ENCODE data around the gene ARHGEF40.

The ARHGEF40 gene

GRCh38 chr14:21084396-21084795, 14.3 kb downstream of the ARHGEF40 start:
- no peak for DNase-seq

DNA sequence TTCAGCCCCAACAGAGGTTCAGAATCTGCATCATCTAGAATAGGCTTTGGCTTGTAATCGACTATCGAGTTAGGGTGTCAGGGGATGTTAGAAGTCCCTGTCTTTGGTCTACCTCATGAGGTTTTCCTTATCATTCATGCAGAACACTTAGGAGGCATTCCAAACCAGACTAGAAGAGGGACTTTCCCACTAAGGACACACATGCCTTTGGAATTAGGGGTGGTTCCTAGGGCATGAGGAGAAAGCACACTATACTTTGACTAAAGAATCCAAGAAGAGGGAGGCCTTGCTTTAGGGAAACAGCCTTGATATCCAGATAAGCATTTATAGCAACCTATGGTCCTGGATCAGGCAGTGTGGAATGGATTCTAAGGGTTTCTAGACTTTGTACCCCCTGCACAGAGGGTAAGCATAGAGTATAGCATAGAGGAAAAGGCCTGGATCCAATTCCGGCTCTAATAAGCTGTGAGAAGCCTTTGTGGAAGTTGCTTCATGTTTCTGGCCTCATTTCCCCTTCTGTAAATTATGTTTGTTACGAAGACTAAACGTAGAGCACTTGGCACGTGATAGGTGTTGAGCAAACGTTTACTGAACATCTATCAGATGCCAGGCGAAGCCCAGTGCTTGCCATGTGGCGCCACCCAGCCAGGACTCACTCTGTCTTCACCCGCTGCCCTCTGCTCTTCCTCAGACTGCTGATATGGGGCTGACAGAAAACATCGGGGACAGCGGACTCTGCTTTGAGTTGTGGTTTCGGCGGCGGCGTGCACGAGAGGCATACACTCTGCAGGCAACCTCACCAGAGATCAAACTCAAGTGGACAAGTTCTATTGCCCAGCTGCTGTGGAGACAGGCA, 15.1 kb downstream of the ARHGEF40 start:
- no peak for DNase-seq

- DNase-seq: no peak
Measured at GRCh38 chr14:21086908-21087293, 16.8 kb downstream of the ARHGEF40 start.

DNA sequence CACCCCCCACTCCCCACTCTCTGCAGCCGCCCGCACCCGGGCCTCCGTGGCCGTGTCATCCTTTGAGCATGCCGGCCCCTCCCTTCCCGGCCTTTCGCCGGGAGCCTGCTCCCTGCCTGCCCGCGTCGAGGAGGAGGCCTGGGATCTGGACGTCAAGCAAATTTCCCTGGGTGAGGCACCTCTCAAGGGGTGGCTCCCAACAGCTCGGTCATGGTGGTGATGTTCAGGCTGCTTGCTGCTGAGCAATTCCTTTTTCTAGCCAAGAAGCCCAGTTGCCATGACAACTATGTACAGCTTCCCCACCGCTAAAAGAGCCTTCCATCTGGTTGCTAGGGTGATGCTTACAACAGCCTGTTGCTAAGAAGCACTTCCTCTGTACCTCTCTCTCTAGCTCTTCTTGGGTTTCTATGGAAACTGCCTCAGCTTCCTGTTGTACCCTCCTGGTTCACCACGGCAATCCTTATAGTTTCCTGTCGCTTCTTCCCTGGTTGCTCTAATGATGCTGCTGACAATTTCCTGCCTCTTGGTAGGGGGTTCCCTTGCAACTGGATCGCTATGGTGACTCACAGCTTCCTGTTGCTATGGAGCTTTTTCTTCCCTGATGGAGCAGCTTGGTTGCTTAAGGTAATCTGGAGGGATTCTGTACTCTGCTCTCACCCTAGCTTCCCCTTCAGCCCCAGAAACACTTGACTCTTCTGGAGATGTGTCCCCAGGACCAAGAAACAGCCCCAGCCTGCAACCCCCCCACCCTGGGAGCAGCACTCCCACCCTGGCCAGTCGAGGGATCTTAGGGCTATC, 17.4 kb downstream of the ARHGEF40 start:
- DNase-seq: peak; percentile 90

DNA sequence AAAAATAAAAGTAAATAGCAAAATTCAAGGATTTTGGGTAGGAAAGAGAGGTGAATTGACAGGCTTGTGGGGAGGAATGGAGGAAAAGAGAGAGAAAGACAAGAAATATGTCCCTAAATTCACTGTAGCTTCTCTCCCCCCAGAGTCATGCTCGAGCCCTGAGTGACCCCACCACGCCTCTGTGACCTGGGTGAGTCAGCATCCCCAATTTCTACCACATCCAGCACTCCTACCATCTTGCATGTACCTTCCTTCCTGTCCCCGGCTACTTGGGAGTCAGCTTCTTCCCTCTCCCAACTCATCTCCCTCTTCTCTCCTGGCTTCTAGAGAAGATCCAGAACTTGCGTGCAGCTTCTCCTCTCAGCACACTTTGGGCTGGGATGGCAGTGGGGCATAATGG, 18.6 kb downstream of the ARHGEF40 start:
- no peak for DNase-seq

DNA sequence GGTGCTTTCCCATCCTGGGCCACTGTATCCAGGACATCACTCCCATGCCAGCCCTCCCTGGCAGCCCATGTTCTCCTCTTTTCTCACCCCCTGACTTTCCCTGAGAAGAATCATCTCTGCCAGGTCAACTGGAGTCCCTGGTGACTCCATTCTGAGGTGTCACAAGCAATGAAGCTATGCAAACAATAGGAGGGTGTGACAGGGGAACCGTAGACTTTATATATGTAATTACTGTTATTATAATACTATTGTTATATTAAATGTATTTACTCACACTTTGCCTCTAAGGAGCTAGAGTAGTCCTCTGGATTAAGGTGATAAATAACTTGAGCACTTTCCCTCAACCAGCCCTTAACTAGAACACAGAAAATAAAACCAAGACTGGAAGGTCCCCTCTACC, 19.2 kb downstream of the ARHGEF40 start:
- DNase-seq: no peak

GRCh38 chr14:21089877-21090193, 19.7 kb downstream of the ARHGEF40 start:
- DNase-seq: no peak

DNA sequence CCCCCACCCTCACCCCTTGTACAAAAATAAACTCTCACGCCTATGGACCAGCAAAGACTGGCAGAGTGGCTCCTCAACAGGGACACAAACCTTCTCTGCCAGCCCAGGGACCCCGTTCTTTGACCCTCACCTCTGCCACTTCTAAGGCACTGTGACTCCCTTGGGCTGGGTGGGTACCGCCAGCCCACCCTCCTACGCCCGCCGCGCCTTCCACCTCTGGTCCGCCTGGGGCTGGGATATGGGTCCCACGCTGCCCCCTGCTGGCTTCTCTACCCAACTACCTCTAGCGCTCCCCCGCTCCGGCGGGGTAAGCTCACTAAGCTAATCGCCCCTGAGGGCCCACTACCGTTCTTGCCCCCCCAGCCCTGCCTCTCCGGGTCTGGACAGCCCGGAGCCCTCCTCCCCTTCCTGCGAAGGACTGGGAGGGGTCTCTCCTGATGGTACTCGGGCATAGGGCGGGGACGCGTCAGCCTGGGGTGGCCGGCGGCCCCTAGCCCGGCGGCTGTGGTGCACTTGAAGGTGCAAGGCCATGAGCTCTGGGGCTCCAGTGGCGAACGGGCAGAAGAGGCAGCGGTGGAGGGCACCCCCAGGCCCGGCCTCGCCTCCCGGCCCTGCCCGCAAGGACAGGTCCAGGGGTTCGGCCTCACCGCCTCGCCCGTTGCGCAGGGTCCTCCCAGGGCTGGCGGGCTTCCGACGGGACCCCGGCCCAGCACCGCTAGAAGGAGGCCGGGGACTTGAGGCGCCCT, 20.3 kb downstream of the ARHGEF40 start:
- DNase-seq: peak; percentile 68

DNA sequence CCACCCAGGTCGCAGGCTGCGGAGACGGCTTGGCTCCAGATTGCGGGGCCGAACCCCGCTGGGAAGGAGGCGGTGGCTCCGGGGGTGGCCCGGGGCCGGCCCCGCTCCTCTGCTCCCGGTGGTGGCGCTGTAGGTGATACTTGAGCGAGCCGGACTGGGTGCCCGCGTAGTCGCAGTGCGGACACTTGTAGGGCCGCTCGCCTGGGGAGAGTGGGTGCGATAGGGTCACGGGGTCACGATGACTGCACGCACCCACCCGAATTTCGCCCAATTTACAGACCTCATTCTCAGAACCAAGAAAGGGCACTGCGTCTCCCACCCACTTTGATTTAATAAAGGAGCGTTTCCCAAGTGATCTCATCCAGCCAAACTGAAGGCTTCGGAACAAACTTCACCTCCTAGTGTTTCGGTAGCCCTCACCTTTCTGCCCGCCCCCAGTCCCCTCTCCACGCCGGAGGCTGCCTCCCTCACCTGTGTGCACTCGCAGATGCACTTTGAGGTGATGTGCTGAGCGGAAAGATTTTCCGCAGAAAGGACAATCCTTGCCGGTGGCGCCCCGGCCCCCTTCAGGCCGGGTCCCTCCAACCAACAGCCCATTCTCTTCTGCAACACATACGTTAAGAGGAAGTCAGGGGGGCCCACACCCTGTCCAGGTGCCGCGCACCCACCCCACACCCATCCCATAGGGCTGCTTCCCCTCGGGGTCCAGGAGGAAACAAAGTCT, 21.0 kb downstream of the ARHGEF40 start:
- DNase-seq: no peak

- no peak for DNase-seq
Measured at GRCh38 chr14:21091821-21092272, 21.7 kb downstream of the ARHGEF40 start.

GRCh38 chr14:21092273-21093011, 22.3 kb downstream of the ARHGEF40 start:
- DNase-seq: peak; percentile 90

DNA sequence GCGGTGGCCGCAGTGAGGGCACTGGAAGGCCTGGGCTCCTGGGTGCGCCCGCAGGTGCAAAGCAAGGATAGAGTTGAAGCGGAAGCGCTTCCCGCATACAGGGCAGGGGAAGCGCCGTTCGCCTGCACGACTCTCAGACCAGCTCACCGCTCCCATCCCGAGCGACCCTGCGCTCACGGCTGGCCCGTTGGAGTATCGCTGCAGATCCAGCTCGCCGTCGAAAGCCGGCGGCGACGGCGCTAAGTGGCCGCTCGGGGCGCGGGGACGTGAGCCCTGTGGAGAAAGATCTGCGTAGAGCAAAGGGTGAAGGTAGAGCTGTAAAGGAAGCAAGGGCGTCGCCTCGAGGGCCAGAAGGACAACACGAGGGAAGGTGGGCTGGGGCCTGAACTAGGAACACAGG, 22.9 kb downstream of the ARHGEF40 start:
- DNase-seq: no peak

GRCh38 chr14:21093769-21094681, 23.9 kb downstream of the ARHGEF40 start:
- DNase-seq: peak; percentile 97

- DNase-seq: peak; percentile 45
Measured at GRCh38 chr14:21095430-21096205, 25.5 kb downstream of the ARHGEF40 start.

- peak; percentile 51 for DNase-seq
Measured at GRCh38 chr14:21096438-21096837, 26.3 kb downstream of the ARHGEF40 start.

DNA sequence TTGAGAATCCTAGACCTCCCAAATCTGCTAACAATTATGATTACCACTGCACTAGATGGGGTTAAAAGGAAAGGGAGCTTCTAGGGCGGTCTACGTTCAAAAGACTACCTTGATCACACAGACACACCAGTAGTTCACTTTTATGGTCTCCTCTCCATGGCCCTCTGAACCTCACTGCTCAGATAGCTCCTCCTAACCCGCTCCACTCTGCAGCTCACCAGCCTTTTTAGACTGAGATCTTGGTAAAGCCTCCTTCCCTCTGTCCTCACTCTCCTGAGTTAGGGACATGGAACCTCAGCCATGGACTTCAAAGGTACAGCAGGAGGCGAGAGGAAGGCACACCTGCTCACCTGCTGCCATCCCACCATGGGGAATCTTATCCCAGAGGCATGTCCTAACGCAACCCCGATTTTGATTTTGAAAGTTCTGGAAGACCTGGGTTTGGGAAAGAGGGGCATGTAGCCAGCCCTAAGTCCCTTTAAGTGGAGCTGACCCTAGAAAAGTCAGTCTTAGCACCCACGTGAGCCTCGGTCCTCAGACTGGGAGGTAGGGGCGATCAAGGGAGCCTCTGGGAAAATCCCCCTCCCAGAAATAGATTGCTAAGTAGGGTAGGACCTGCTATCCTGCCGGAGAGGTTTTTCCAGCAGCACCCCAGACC, 27.0 kb downstream of the ARHGEF40 start:
- peak; percentile 74 for DNase-seq

DNA sequence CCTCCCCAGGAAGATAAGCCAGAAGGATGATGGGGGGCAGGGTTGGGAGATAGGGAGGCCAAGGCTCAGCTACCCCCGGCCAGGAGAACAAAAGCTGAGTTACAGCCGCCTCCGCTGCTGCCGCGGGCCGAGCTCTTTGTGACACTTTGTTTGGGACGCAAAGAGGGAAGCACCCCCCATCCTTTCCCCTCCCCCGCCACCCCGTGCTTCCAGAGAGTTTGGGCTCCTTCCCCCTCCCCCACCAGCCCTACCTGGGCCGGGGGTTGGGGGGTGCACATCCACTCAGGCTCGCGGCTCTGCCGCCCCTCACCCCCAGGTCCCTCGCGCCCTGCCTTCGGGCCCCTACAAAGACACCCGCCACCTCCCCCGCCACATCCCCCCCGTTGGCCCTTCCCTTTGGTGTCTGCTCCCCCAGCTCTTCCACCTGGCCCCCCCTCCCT, 27.6 kb downstream of the ARHGEF40 start:
- no peak for DNase-seq

- peak; percentile 86 for DNase-seq
Measured at GRCh38 chr14:21098076-21098891, 28.2 kb downstream of the ARHGEF40 start, which contains the start of gene ZNF219. Gene ZNF219, minus strand, starts transcription at chr14:21098655. Its CDS starts 5,064 bp downstream, at chr14:21093591.
